Measurements from ENCODE around the gene DUSP15. TPM values are rescaled to one million over a fixed set of nuclear protein-coding genes. Genes with fewer than 3 reads are reported as not detected.

Gene DUSP15
- total and polyA plus RNA-seq, 9 of the 15 experiments (the other 6 are each of a cell fraction or from before 2014, with no cell fraction given), result 0.34 TPM; not detected in 8

DNA sequence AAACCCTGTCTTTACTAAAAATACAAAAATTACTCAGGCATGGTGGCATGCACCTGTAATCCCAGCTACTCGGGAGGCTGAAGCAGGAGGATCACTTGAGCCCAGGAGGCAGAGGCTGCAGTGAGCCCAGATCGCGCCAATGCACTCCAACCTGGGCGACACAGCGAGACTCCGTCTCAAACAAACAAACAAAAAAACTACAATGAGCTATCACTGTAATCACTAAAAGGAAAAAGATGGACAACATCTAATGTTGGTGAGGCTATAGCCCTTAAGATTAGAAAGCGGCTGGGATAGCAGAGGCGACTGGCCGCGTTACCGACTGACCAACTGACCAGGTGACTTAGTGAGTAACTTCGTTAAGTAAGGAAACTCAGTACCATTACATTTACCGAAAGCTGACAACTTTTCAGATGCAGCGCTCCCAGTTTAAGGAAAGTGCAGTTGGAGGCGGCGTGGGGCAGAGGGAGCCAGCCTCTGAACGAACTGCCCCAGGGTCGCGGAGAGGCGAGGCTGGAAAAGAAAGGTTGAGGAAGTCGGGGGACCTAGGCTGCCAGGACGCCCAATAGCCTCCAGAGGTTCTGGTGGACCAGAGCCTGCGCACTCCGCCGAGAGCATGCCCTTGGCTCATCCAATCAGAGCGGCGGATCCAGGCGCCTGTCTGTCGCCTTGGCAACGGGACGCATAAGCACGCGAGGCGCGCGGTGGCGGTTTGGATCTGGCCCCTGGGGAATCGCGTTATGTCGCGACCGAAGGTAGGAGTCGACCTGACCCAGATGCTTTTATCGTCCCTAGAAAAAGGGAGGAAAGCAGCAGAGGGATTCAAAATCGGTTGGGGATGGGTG lies 9.0 kb upstream of the DUSP15 start (continued):
- TF ChIP-seq MGA (IDR thresholded peaks at IDR 0.05) (peak; percentile 53; the same call in 1 of the 2 replicates), L3MBTL2 (IDR thresholded peaks at IDR 0.05) (peak; percentile 70), CTBP1 (IDR thresholded peaks at IDR 0.05; ENCODE audit: borderline replicate concordance) (peak; percentile 56; the same call in 1 of the 2 replicates), EWSR1 (IDR thresholded peaks at IDR 0.05; ENCODE audit: borderline replicate concordance, low read depth, partially characterized antibody) (no peak), KLF16 (IDR thresholded peaks at IDR 0.05) (no peak), FOXJ2 (tag; IDR thresholded peaks at IDR 0.05) (peak; percentile 96), KDM4B (IDR thresholded peaks at IDR 0.05; ENCODE audit: borderline replicate concordance in 2 of 2, low read depth in 1 of 2) (peak in 1 of 2 experiments; percentile 57; a peak in 1 of 4 replicates), SIN3A (IDR thresholded peaks at IDR 0.05; ENCODE audit: borderline replicate concordance in 2 of 2, control insufficient read depth in 1 of 2, low read depth in 2 of 2, low read length in 2 of 2) (peak; percentile 93 to 99), MAZ (CRISPR knock-in tag; conservative IDR thresholded peaks at IDR 0.05 in 1 of 2, IDR thresholded peaks at IDR 0.05 in 1 of 2) (peak in 1 of 2 experiments; percentile 58; a peak in 3 of 4 replicates), ZNF146 (CRISPR knock-in tag; IDR thresholded peaks at IDR 0.05; ENCODE audit: unreplicated experiment) (no peak), HDAC2 (IDR thresholded peaks at IDR 0.05) (peak; percentile 79; the same call in 1 of the 2 replicates), RFX1 (IDR thresholded peaks at IDR 0.05) (peak; percentile 99), JUND (IDR thresholded peaks at IDR 0.05; ENCODE audit: borderline replicate concordance, low read depth, low read length) (peak; percentile 21; the same call in 1 of the 2 replicates), JUND (tag; IDR thresholded peaks at IDR 0.05; ENCODE audit: borderline replicate concordance, low read depth, low read length) (no peak), MTA2 (IDR thresholded peaks at IDR 0.05; ENCODE audit: low read depth) (no peak)
